Hippocampal formation (tissue), 2 donors: ENCODE data around the gene TBC1D5.
"Not testable (repeated sequence)": the region's sequence is repeated elsewhere in the genome, so short reads cannot be mapped to it uniquely, and the experiment has no call there.

Experiments used
- DNase-seq, 2 donors: peaks; one replicate each; lab custom pipeline; 2025; lab: John Stamatoyannopoulos, UW

Gene TBC1D5

GRCh38 chr3:17356585-17356984 is 385.8 kb downstream of the TBC1D5 start:
- no peak for DNase-seq

- DNase-seq = no peak
Measured at GRCh38 chr3:17355591-17355990, 386.8 kb downstream of the TBC1D5 start.

- DNase-seq = no peak
Measured at GRCh38 chr3:17354341-17354740, 388.1 kb downstream of the TBC1D5 start.

- DNase-seq = no peak
Measured at GRCh38 chr3:17352620-17353019, 389.8 kb downstream of the TBC1D5 start.

GRCh38 chr3:17351193-17351592 is 391.2 kb downstream of the TBC1D5 start:
- DNase-seq = not testable (repeated sequence)

- DNase-seq = no peak
Measured at GRCh38 chr3:17349093-17349492, 393.3 kb downstream of the TBC1D5 start.

- no peak for DNase-seq
Measured at GRCh38 chr3:17342119-17342518, 400.3 kb downstream of the TBC1D5 start.

- DNase-seq = no peak
Measured at GRCh38 chr3:17340693-17341092, 401.7 kb downstream of the TBC1D5 start.

GRCh38 chr3:17340261-17340660 is 402.2 kb downstream of the TBC1D5 start:
- DNase-seq = no peak

GRCh38 chr3:17339132-17339575 is 403.3 kb downstream of the TBC1D5 start:
- no peak for DNase-seq

GRCh38 chr3:17336291-17336690 is 406.1 kb downstream of the TBC1D5 start:
- DNase-seq = no peak

- no peak for DNase-seq
Measured at GRCh38 chr3:17333893-17334292, 408.5 kb downstream of the TBC1D5 start.

- DNase-seq = no peak
Measured at GRCh38 chr3:17333446-17333845, 409.0 kb downstream of the TBC1D5 start.

- DNase-seq = no peak
Measured at GRCh38 chr3:17330660-17331059, 411.8 kb downstream of the TBC1D5 start.

- no peak for DNase-seq
Measured at GRCh38 chr3:17329927-17330326, 412.5 kb downstream of the TBC1D5 start.

- DNase-seq = no peak
Measured at GRCh38 chr3:17322106-17322793, 420.2 kb downstream of the TBC1D5 start.

- DNase-seq = no peak
Measured at GRCh38 chr3:17320266-17320665, 422.2 kb downstream of the TBC1D5 start.

GRCh38 chr3:17315897-17316296 is 426.5 kb downstream of the TBC1D5 start:
- DNase-seq = no peak

- no peak for DNase-seq
Measured at GRCh38 chr3:17314171-17314570, 428.3 kb downstream of the TBC1D5 start.

- DNase-seq = no peak
Measured at GRCh38 chr3:17313746-17314145, 428.7 kb downstream of the TBC1D5 start.

GRCh38 chr3:17310983-17311382 is 431.4 kb downstream of the TBC1D5 start:
- DNase-seq = no peak

- DNase-seq = no peak
Measured at GRCh38 chr3:17307887-17308286, 434.5 kb downstream of the TBC1D5 start.

- DNase-seq = peak in 1 of 2 donors; percentile 10
Measured at GRCh38 chr3:17307482-17307881, 434.9 kb downstream of the TBC1D5 start.

- no peak for DNase-seq
Measured at GRCh38 chr3:17304969-17305368, 437.5 kb downstream of the TBC1D5 start.
